Hepatocyte (in vitro differentiated cells): Measurements from ENCODE around the gene HTR3A. TPM values are rescaled to one million over a fixed set of nuclear protein-coding genes. Genes with fewer than 3 reads are reported as not detected.

Experiments used
- DNase-seq: peaks from one replicate; pipeline ENCODE4 v3.0.0-alpha.2; 2016; ENCODE audit warnings: low spot score
- H2AFZ ChIP-seq: fragments of 200-600 bp; sonication (generic); 2 replicates; pipeline ENCODE4 v1.6.0; 2016; ENCODE audit warnings: antibody characterized with exemption, mild to moderate bottlenecking
- H3K27ac ChIP-seq: fragments of 200-600 bp; sonication (generic); 2 replicates; pipeline ENCODE4 v1.5.1; 2016; ENCODE audit warnings: mild to moderate bottlenecking
- H3K27me3 ChIP-seq: fragments of 200-600 bp; sonication (generic); 2 replicates; pipeline ENCODE4 v1.6.1; 2016
- H3K36me3 ChIP-seq: fragments of 200-600 bp; sonication (generic); replicated peaks from 2 replicates; pipeline ENCODE4 v1.5.1; 2016; ENCODE audit warnings: low read depth; ENCODE audit not compliant: insufficient read depth
- H3K4me1 ChIP-seq: fragments of 200-600 bp; sonication (generic); 2 replicates; pipeline ENCODE4 v1.5.1; 2016; ENCODE audit warnings: mild to moderate bottlenecking, moderate library complexity; ENCODE audit not compliant: insufficient read depth
- H3K4me2 ChIP-seq: fragments of 200-600 bp; sonication (generic); 2 replicates; pipeline ENCODE4 v1.6.0; 2016
- H3K4me3 ChIP-seq: fragments of 200-600 bp; sonication (generic); 2 replicates; pipeline ENCODE4 v1.5.1; 2016; ENCODE audit warnings: mild to moderate bottlenecking
- H3K79me2 ChIP-seq: fragments of 200-600 bp; sonication (generic); 2 replicates; pipeline ENCODE4 v1.6.0; 2017; ENCODE audit warnings: mild to moderate bottlenecking
- H3K9me2 ChIP-seq: fragments of 200-600 bp; sonication (generic); replicated peaks from 2 replicates; pipeline ENCODE4 v1.6.0; 2017; ENCODE audit warnings: mild to moderate bottlenecking; ENCODE audit not compliant: insufficient read depth
- H3K9me3 ChIP-seq: fragments of 200-600 bp; sonication (generic); 2 replicates; pipeline ENCODE4 v1.5.1; 2016; ENCODE audit warnings: low read depth, mild to moderate bottlenecking
- H4K20me1 ChIP-seq: fragments of 200-600 bp; sonication (generic); 2 replicates; pipeline ENCODE4 v1.6.0; 2016; ENCODE audit warnings: mild to moderate bottlenecking; ENCODE audit not compliant: insufficient read depth, poor library complexity, severe bottlenecking
- CTCF ChIP-seq: fragments of 200-600 bp; sonication (generic); IDR thresholded peaks from 2 replicates; pipeline ENCODE4 v1.5.1; 2016; ENCODE audit warnings: antibody characterized with exemption, mild to moderate bottlenecking; ENCODE audit not compliant: poor library complexity
- EZH2 ChIP-seq: fragments of 200-600 bp; sonication (generic); IDR thresholded peaks from 2 replicates; pipeline ENCODE4 v1.6.1; 2016; ENCODE audit warnings: antibody characterized with exemption, mild to moderate bottlenecking, borderline replicate concordance
- EZH2phosphoT487 ChIP-seq: fragments of 200-600 bp; sonication (generic); IDR thresholded peaks from one replicate; pipeline ENCODE4 v1.6.1; 2018; ENCODE audit warnings: antibody characterized with exemption, mild to moderate bottlenecking, low read depth, moderate library complexity; ENCODE audit not compliant: unreplicated experiment, severe bottlenecking
- WGBS: methylation state at CpG from one replicate; pipeline ENCODE4 v1.1.6; 2016; ENCODE audit warnings: low lambda C conversion rate; ENCODE audit errors: missing lambda C conversion rate; 5-methylcytosine and 5-hydroxymethylcytosine counted together
- polyA plus RNA-seq: library from polyadenylated mRNA; unstranded; fragments of >200 nt; fragmentation: Nextera tagmentation; extraction: Ambion mirVana; gene quantifications from 2 replicates; pipeline ENCODE4 v1.2.1, GENCODE V29; 2016
- total RNA-seq: library from RNA; depleted of rRNA; stranded (reverse); fragments of >200 nt; gene quantifications from 2 replicates; pipeline ENCODE4 v1.2.3, GENCODE V29; 2014

The HTR3A gene
- total and polyA plus RNA-seq, 2 experiments from 2014 or later = not detected

DNA sequence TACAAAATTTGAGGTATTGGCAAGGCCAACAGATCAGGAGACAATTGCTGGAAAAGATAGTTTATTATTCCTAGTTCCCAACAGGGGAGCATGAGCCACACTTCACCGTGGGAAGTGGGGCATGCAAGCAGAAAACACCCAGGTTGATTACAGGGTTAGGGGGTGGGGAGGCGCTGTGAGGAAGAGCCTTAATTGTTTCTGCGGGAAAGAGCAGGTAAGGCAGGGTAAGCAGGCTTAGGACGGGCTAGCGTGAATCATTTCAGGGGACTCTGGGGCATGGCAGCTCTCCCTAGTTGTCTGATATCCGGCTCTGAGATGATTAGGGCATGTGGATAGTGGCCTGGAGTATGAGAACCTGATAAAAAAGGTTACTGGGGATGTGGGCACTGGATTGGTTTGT is 20.7 kb upstream of the HTR3A start:
- TF ChIP-seq EZH2phosphoT487 (no peak), CTCF (no peak), EZH2 (no peak)
- Histone ChIP-seq H3K4me2 (no peak overlapping the region), H3K9me3 (no peaks in the 10 kb centered on the region), H3K36me3 (no peaks in the 10 kb centered on the region), H3K4me3 (no peak overlapping the region), H3K9me2 (no peaks in the 10 kb centered on the region), H3K27me3 (peaks cover 2% of the 10 kb centered on the region), H4K20me1 (no peaks in the 10 kb centered on the region), H3K27ac (no peak overlapping the region), H2AFZ (no peak overlapping the region), H3K4me1 (no peaks in the 10 kb centered on the region), H3K79me2 (no peaks in the 10 kb centered on the region)
- 53% methylated on average over 6 of the region's 6 CpGs for WGBS
- no peak for DNase-seq

GRCh38 chr11:113956986-113957385 is 17.9 kb upstream of the HTR3A start:
- H3K27me3 ChIP-seq = peaks cover 2% of the 10 kb centered on the region
- H3K79me2 ChIP-seq = no peaks in the 10 kb centered on the region
- H3K9me2 ChIP-seq = no peaks in the 10 kb centered on the region
- H3K4me2 ChIP-seq = no peak overlapping the region
- no peak overlapping the region for H3K27ac ChIP-seq
- no peak overlapping the region for H3K4me3 ChIP-seq
- H2AFZ ChIP-seq = no peak overlapping the region
- TF ChIP-seq CTCF = no peak
- no peak for TF ChIP-seq EZH2
- TF ChIP-seq EZH2phosphoT487 = no peak
- WGBS = 79% methylated on average over 9 of the region's 9 CpGs
- no peak for DNase-seq
- no peaks in the 10 kb centered on the region for H3K4me1 ChIP-seq
- H3K36me3 ChIP-seq = no peaks in the 10 kb centered on the region
- H4K20me1 ChIP-seq = no peaks in the 10 kb centered on the region
- H3K9me3 ChIP-seq = no peaks in the 10 kb centered on the region

- Histone ChIP-seq H3K9me3 (no peaks in the 10 kb centered on the region), H3K4me1 (no peaks in the 10 kb centered on the region), H3K4me2 (no peak overlapping the region), H3K27ac (no peak overlapping the region), H2AFZ (no peak overlapping the region), H3K4me3 (no peak overlapping the region), H3K27me3 (no peaks in the 10 kb centered on the region), H3K79me2 (no peaks in the 10 kb centered on the region), H3K36me3 (no peaks in the 10 kb centered on the region), H3K9me2 (no peaks in the 10 kb centered on the region), H4K20me1 (no peaks in the 10 kb centered on the region)
- WGBS = 77% methylated on average over 9 of the region's 9 CpGs
- DNase-seq = no peak
- no peak for TF ChIP-seq EZH2phosphoT487
- no peak for TF ChIP-seq CTCF
- TF ChIP-seq EZH2 = no peak
Observed at GRCh38 chr11:113960702-113961330, 14.1 kb upstream of the HTR3A start.

DNA sequence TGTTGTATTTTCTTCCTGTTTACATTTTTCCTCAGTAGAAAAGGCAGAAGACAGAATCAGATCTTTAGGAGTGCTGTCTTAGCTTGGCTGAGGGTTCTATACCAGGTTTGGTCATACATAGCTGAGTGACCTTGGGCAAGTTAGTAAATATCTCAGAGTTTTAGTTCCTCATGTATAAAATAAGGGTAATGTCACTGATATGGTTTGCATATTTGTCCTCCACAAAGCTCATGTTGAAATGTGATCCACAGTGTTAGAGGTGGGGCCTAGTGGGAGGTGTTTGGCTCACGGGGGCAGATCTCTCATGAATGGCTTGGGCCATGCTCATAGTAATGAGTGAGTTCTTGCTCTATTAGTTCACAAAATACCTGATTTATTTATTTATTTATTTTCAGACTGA is 7.5 kb upstream of the HTR3A start:
- 38% methylated on average over 1 of the region's 1 CpG for WGBS
- H3K79me2 ChIP-seq = no peaks in the 10 kb centered on the region
- no peak for TF ChIP-seq CTCF
- TF ChIP-seq EZH2 = no peak
- TF ChIP-seq EZH2phosphoT487 = no peak

More for the DNA sequence above, 7.5 kb upstream of the HTR3A start:
- no peak overlapping the region for H3K4me3 ChIP-seq
- H3K9me3 ChIP-seq = no peaks in the 10 kb centered on the region
- peaks cover 7% of the 10 kb centered on the region for H3K27me3 ChIP-seq
- no peak overlapping the region for H3K27ac ChIP-seq
- H3K4me1 ChIP-seq = no peaks in the 10 kb centered on the region
- no peak for DNase-seq
- no peaks in the 10 kb centered on the region for H3K9me2 ChIP-seq
- no peak overlapping the region for H3K4me2 ChIP-seq
- H2AFZ ChIP-seq = no peak overlapping the region
- no peaks in the 10 kb centered on the region for H4K20me1 ChIP-seq
- H3K36me3 ChIP-seq = no peaks in the 10 kb centered on the region
